Measurements from ENCODE around the gene COPS7A.

DNA sequence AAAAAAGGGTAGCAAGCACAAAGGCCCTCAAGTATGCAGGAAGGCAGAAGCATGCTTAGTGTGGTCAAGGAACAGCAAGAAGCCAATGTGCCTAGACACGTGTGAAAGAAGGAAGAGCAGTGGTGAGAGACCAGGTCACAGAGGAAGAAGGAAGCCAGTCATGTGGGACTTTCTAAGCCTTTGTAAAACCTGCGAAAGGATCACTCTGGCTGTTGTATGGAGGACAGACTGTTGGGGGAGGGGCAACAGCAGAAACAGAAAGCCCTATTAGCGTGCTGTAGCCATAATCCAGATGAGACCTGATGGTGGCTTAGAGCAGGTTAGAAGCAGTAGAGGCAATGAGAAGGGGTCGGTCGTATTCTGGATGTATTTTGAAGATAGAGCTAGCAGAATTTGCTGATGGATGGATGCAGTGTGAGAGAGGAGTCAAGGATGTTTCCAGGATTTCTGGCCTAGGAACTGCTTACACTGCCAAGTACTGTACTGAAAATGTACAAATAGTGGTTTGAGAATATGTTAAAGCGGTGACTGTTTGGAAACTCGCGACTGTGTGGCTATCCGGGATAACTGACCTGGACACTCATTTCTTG lies 34.8 kb downstream of the COPS7A start:
- no peak for TF ChIP-seq EZH2 (IDR thresholded peaks at IDR 0.05; ENCODE audit: low read length)
- TF ChIP-seq, protein P1, sequence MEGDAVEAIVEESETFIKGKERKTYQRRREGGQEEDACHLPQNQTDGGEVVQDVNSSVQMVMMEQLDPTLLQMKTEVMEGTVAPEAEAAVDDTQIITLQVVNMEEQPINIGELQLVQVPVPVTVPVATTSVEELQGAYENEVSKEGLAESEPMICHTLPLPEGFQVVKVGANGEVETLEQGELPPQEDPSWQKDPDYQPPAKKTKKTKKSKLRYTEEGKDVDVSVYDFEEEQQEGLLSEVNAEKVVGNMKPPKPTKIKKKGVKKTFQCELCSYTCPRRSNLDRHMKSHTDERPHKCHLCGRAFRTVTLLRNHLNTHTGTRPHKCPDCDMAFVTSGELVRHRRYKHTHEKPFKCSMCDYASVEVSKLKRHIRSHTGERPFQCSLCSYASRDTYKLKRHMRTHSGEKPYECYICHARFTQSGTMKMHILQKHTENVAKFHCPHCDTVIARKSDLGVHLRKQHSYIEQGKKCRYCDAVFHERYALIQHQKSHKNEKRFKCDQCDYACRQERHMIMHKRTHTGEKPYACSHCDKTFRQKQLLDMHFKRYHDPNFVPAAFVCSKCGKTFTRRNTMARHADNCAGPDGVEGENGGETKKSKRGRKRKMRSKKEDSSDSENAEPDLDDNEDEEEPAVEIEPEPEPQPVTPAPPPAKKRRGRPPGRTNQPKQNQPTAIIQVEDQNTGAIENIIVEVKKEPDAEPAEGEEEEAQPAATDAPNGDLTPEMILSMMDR (optimal IDR thresholded peaks at IDR 0.05 in 1 of 3, IDR thresholded peaks at IDR 0.05 in 1 of 3, conservative IDR thresholded peaks at IDR 0.05 in 1 of 3; ENCODE audit: extremely low read depth in 1 of 3, insufficient read depth in 2 of 3, low read length in 3 of 3), result no peak

Measured in keratinocyte (primary cell).